HG03159 (cell line): ENCODE data around the gene ATF7.
A peak's percentile ranks its signal among the peaks of the same experiment; 100 is the strongest.
"Not testable (repeated sequence)": the region's sequence is repeated elsewhere in the genome, so short reads cannot be mapped to it uniquely, and the experiment has no call there.

Experiments used
- ATAC-seq: cut with Tn5 transposase; IDR thresholded peaks from one replicate; pipeline ENCODE4 v1.9.1; 2021; ENCODE audit warnings: mild to moderate bottlenecking, moderate library complexity; ENCODE audit not compliant: unreplicated experiment

ATF7 gene

DNA sequence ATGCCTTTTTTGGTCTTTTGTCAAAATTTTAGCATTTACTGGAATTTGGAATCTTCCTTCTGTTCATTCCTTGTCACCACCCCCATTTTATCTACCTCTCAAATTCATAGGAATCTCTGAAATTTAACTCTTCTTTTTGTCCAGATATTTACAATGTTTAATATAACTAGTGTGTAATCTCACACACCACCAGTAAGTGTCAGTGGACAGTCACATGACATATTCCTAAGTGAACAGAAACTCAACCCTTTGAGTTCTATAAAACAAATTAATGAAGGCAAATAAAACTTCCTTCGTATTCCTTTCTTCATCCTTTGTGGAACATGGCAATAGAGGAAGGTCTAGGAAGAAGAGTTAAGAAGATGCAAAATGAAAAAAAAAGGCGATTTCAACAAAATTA lies 26.6 kb downstream of the ATF7 start:
- ATAC-seq = no peak

DNA sequence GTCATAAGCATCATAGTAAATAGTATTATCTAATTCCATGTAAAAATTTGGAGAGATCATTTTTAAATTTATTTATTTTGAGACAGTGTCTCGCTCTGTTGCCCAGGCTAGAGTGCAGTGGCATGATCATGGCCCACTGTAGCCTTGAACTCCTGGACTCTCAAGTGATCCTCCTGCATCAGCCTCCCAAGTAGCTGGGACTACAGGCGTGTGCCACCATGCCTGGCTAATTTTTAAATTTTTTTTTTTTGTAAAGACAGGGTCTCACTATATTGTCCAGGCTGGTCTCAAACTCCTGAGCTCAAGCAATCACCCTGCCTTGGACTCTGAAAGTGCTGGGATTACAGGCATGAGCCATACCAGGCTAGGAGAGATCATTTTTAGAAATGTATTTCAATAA lies 27.2 kb downstream of the ATF7 start:
- not testable (repeated sequence) for ATAC-seq

DNA sequence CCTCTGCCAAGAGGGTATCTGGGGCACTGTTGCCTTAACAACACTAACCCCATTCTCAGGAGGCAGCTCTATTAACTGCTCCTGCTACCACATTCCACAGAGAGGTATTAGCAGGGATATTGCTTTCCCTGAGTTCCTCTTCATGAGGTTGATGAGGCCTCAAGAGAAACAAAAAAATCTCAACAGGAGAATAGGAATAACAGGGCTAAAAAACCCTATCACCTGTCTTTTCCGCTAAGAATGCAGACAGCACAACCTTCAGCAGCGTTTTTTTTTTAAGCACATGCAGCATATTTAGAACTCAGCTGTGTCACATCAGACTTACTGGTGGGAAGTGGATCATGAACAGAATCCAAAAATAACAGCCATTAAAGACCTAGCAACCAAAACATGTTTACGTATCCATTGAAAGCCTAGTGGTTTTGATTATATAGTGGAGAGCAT lies 29.2 kb downstream of the ATF7 start:
- no peak for ATAC-seq

DNA sequence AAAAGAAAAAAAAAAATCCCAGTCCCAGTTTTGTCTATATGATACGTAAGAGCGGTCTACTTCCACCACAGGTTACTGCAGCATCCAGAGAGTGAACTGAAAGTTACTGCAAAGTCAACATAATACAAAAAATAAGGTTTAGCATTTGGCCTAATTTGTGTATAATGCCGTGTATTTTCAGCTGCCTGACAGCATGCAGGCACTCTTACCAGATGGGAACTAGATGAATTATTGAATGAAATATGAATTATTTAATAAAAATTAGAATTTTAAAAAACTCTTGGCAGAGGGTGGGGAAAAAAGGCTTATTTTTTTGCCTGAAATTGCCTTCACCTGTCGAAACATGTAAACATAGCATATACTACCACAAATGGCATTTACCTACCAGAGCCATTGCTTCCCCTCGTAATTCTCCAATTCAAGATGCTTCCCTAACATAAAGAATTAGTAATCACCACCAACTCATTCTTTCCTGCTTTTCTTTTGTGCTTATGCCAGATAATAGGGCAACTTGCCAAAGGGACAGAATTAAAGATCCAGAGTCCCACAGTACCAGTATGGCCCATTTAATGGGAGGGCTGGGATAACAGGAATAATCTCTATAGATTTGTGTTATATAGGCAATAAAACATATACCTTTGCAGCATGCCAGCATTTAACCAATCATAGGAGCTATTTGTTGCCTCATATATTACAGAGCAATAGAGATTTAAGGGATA lies 31.1 kb downstream of the ATF7 start:
- no peak for ATAC-seq

GRCh38 chr12:53593707-53594106 lies 32.5 kb downstream of the ATF7 start:
- ATAC-seq = no peak

GRCh38 chr12:53593031-53593430 lies 33.2 kb downstream of the ATF7 start:
- no peak for ATAC-seq

- no peak for ATAC-seq
Observed at GRCh38 chr12:53592426-53592825, 33.8 kb downstream of the ATF7 start.

- ATAC-seq = no peak
Observed at GRCh38 chr12:53591301-53592206, 34.6 kb downstream of the ATF7 start.

DNA sequence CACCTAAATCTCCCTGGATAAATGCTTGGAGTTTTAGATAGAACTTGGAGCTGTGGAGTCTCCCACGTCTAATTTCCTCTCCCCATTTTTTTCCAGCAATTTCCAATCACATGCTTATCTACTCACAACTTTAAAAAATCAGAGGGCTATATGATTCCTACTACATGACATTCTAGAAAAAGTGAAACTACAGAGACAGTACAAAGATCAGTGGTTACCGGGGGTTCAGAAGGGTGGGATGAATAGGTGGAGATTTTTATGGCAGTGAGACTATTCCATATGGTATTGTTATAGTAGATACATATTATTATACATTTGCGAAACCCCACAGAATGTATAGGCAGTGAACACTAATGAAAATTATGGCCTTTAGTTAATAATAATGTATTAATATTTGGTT lies 35.5 kb downstream of the ATF7 start:
- no peak for ATAC-seq

- no peak for ATAC-seq
Observed at GRCh38 chr12:53589915-53590314, 36.3 kb downstream of the ATF7 start.

DNA sequence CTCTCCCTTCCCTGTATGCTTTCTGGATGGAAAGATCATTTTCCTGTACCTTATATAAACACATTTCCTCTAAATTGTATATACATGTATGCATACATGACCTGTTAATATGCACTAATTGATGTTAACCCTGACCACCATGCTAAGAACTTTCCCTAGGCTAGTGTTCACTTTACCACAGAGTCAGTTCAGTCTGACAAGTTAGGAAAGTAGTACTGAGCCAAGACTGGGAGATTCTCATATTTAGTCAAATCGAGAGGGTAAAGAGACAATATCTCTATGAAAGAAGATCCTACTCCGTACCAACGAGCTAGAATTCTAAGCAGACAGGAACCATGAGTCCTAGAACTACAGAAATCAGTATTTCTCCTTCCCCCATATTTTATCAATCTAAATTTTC lies 36.8 kb downstream of the ATF7 start:
- no peak for ATAC-seq

DNA sequence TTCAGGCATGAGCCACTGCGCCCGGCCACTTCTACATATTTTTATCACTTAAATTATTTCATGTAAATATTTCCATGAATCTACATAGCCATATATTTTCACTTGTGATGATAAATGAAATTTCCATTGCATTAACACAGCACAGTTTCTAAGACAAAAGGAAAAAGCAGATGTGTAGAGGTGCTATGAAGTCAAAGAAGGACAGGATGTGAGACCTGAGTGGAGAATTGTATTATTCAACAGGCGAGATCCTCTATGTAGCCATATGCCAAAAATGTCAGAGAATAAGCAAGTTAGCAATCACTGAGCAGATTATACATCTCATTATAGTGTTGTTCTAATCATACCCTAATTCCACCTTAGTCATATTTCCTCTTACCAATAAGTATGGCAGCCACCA lies 38.1 kb downstream of the ATF7 start:
- no peak for ATAC-seq

- ATAC-seq = no peak
Observed at GRCh38 chr12:53586745-53587144, 39.4 kb downstream of the ATF7 start.

GRCh38 chr12:53585448-53586125 lies 40.6 kb downstream of the ATF7 start:
- ATAC-seq = peak; percentile 49

DNA sequence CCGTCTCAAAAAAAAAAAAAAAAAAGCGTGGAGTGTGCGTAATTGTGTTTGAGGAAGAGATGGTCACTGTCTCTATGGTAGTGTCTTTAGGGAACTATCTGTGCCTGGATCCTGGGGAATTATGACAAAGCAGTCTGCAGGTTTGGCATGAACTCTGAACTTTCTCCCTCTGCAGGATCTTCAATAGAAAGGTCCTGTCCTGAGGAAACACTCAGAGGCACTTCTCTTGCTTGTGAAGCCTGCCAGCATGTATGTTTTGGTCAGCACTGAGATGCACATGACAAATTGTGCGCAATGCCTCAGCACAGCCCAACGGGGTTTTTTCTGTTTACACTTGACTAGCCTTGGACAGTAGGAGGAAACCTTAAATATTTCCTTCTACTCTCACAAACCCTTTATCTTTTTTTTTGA lies 46.6 kb downstream of the ATF7 start:
- no peak for ATAC-seq

- no peak for ATAC-seq
Observed at GRCh38 chr12:53578783-53579182, 47.4 kb downstream of the ATF7 start.

DNA sequence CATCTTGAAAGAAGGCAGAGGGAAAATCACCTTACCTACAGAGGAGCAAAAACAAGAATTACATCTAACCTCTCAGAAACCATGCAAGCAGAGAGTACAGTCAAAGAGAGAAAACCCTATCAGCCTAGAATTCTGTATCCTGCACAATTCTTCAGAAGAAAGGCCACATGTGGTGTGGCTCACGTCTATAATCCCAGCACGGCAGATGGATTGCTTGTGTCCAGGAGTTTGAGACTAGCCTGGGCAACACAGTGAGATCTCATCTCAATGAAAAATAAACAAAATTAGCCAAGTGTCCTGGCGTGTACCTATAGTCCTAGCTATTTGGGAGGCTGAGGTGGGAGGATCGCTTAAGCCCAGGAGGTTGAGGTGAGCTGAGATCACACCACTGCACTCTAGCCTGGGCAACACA lies 48.2 kb downstream of the ATF7 start:
- ATAC-seq = peak; percentile 49

- no peak for ATAC-seq
Observed at GRCh38 chr12:53575502-53576249, 50.5 kb downstream of the ATF7 start.

DNA sequence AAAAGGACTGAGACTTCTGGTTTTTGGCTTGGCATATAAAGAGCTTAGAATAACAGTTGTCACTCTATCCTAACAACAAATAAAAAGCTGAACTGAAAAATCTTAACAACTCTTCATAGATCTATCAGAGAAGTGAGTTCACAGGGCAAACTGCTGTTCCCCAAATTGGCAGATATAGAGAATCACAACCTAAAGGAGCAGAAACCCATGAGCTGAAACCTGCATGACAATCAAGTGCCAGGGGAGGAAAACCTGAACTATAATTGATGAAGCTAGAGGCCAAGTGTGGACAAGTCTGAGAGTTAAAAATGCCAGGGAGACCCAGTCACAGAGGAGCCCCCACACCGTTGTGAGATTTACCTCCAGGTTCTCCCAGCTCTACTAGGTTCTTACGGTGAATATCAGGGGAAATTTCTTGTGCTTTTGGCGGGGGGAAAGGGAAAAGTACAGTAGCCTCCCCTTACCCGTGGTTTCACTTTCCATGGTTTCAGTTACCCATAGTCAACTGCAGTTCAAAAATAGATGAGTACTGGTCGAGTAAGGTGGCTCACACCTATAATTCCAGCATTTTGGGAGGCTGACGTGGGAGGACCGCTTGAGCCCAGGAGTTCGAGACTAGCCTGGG lies 53.9 kb downstream of the ATF7 start:
- ATAC-seq = no peak

GRCh38 chr12:53571295-53571694 lies 54.9 kb downstream of the ATF7 start:
- no peak for ATAC-seq
